CD14-positive monocyte (primary cell): ENCODE measurements around the gene THSD4. TPM values are rescaled to one million over a fixed set of nuclear protein-coding genes. Genes with fewer than 3 reads are reported as not detected.

ENCODE experiments used
- DNase-seq, 3 donors: peaks; one replicate each; pipeline ENCODE4 v3.0.0-alpha.2; 2011 to 2022
- H2AFZ ChIP-seq: 2 replicates; pipeline ENCODE4 v1.6.0; 2012; ENCODE audit warnings: mild to moderate bottlenecking, low read depth, low read length, inconsistent platforms; ENCODE audit not compliant: insufficient read depth, poor library complexity, severe bottlenecking
- H3K27ac ChIP-seq, 2 donors: 1 replicate in 1 of 2; 2 replicates in 1 of 2; pipeline ENCODE4 v1.5.1; 2012 to 2013; ENCODE audit warnings: low read length in 2 of 2, control low read depth in 1 of 2, inconsistent platforms in 1 of 2, low read depth in 1 of 2, mild to moderate bottlenecking in 1 of 2
- H3K27me3 ChIP-seq, 2 donors: one replicate each; pipeline versions ENCODE4 v1.6.0 to v1.6.1; 2011 to 2013; ENCODE audit warnings: low read length in 2 of 2; ENCODE audit not compliant: control insufficient read depth in 2 of 2, insufficient read depth in 2 of 2
- H3K36me3 ChIP-seq, 2 donors: replicated peaks in 1 of 2; 1 replicate in 1 of 2; 2 replicates in 1 of 2; pipeline versions ENCODE4 v1.5.1 to v1.6.1; 2012 to 2013; ENCODE audit warnings: low read length in 2 of 2, control low read depth in 1 of 2, inconsistent platforms in 1 of 2, mild to moderate bottlenecking in 1 of 2; ENCODE audit not compliant: insufficient read depth in 2 of 2, control insufficient read depth in 1 of 2
- H3K4me1 ChIP-seq, 2 donors: 1 replicate in 1 of 2; 2 replicates in 1 of 2; pipeline versions ENCODE4 v1.5.1 to v1.6.1; 2012 to 2013; ENCODE audit warnings: low read length in 2 of 2, control low read depth in 1 of 2, inconsistent platforms in 1 of 2, mild to moderate bottlenecking in 1 of 2, moderate library complexity in 1 of 2; ENCODE audit not compliant: insufficient read depth in 2 of 2, control insufficient read depth in 1 of 2
- H3K4me2 ChIP-seq: replicated peaks from 2 replicates; pipeline ENCODE3; 2012; ENCODE audit warnings: low read length, moderate library complexity, mild to moderate bottlenecking; ENCODE audit not compliant: poor library complexity, severe bottlenecking; ENCODE audit errors: extremely low read depth
- H3K4me3 ChIP-seq, 3 experiments: fragments of 200-600 bp in 1 of 3; sonication (generic) in 1 of 3; replicated peaks in 1 of 3; 1 replicate in 2 of 3; 2 replicates in 1 of 3; pipeline ENCODE4 v1.5.1; 2011 to 2013; ENCODE audit warnings: low read length in 3 of 3, mild to moderate bottlenecking in 3 of 3, control low read depth in 2 of 3, low read depth in 2 of 3, inconsistent platforms in 1 of 3, moderate library complexity in 1 of 3
- H3K79me2 ChIP-seq: 2 replicates; pipeline ENCODE4 v1.6.0; 2012; ENCODE audit warnings: mild to moderate bottlenecking, control low read depth, inconsistent platforms, low read length, moderate library complexity; ENCODE audit not compliant: insufficient read depth
- H3K9ac ChIP-seq: 2 replicates; pipeline ENCODE4 v1.6.0; 2017; ENCODE audit warnings: low read length, mild to moderate bottlenecking; ENCODE audit not compliant: insufficient read depth, poor library complexity, severe bottlenecking
- H3K9me3 ChIP-seq, 2 donors: replicated peaks in 1 of 2; 1 replicate in 1 of 2; 2 replicates in 1 of 2; pipeline versions ENCODE4 v1.5.1 to v1.6.1; 2012 to 2013; ENCODE audit warnings: low read length in 2 of 2, control low read depth in 1 of 2; ENCODE audit not compliant: control insufficient read depth in 1 of 2, insufficient read depth in 1 of 2
- H4K20me1 ChIP-seq: 2 replicates; pipeline ENCODE4 v1.6.0; 2012; ENCODE audit warnings: mild to moderate bottlenecking, low read length, control low read depth, moderate library complexity; ENCODE audit not compliant: insufficient read depth
- H3K27ac Mint-ChIP-seq, 7 donors: one replicate each; pipeline ENCODE4 v1.8.0; 2020; ENCODE audit warnings: mild to moderate bottlenecking in 7 of 7, mixed read lengths in 7 of 7, moderate library complexity in 6 of 7, inconsistent platforms in 2 of 7
- H3K27me3 Mint-ChIP-seq, 3 donors: one replicate each; pipeline ENCODE4 v1.8.0; 2021 to 2022; ENCODE audit warnings: low read depth in 3 of 3, mild to moderate bottlenecking in 3 of 3, mixed read lengths in 3 of 3, moderate library complexity in 3 of 3, inconsistent platforms in 1 of 3
- H3K36me3 Mint-ChIP-seq, 2 donors: one replicate each; pipeline ENCODE4 v1.8.0; 2020; ENCODE audit warnings: mixed read lengths in 2 of 2, inconsistent platforms in 1 of 2, mild to moderate bottlenecking in 1 of 2
- H3K4me1 Mint-ChIP-seq: one replicate; pipeline ENCODE4 v1.8.0; 2020; ENCODE audit warnings: mild to moderate bottlenecking, mixed read lengths
- H3K4me3 Mint-ChIP-seq, 2 donors: one replicate each; pipeline ENCODE4 v1.8.0; 2020; ENCODE audit warnings: mild to moderate bottlenecking in 2 of 2, mixed read lengths in 2 of 2, moderate library complexity in 1 of 2
- H3K9me3 Mint-ChIP-seq, 7 donors: one replicate each; pipeline ENCODE4 v1.8.0; 2020 to 2022; ENCODE audit warnings: mixed read lengths in 7 of 7, mild to moderate bottlenecking in 6 of 7, moderate library complexity in 6 of 7, inconsistent platforms in 2 of 7
- CTCF ChIP-seq: fragments of 200-600 bp; IDR thresholded peaks from one replicate; pipeline ENCODE4 v1.8.0; 2022; ENCODE audit warnings: antibody characterized with exemption, mild to moderate bottlenecking
- WGBS: methylation state at CpG from one replicate; pipeline ENCODE4 v1.1.5; 2013; ENCODE audit warnings: missing lambda C conversion rate; ENCODE audit not compliant: insufficient coverage; 5-methylcytosine and 5-hydroxymethylcytosine counted together
- intact Hi-C, 2 donors: fragments of 100-400 bp; cut with micrococcal nuclease; formaldehyde crosslinking; loops; one replicate each; pipeline versions ENCODE4 v1.15.0 to v1.15.1; 2023
- polyA plus RNA-seq, 3 donors: library from polyadenylated mRNA; depleted of rRNA in 1 of 3; unstranded in 2 of 3; stranded (reverse) in 1 of 3; fragments of 300-500 nt in 2 of 3; fragments of >200 nt in 1 of 3; fragmentation: Illumina TruSeq in 2 of 3; gene quantifications; 1 replicate in 2 of 3; 2 replicates in 1 of 3; pipeline ENCODE4 v1.2.3, GENCODE V29; 2012 to 2021

THSD4 gene
- polyA plus RNA-seq, 3 donors: not detected

DNA sequence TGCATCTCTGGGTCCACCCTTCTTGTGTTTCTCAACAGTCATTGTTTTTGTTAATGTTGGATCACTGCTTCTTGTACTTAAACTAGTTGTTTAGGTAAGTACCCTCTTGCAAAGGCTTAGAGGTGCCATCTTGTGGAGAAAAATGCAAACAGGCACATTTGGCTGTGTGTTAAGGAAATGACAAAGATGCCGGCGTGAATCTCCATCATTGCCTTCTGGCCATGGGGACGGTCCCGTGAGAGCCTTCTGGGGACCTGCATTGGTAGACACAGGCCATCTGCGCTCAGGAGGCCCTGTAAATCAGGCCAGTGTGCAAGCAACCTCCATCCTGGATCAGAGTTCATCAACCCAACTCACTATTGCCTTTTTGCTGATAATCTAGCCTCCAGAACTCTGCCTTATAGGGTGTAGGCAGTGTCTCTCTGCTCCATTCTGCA, 536.5 kb downstream of the THSD4 start:
- 19% methylated on average over 5 of the region's 5 CpGs for WGBS
- no peak overlapping the region for H3K4me2 ChIP-seq
- peaks cover 4 to 6% (median 6%) of the 10 kb centered on the region in 3 donors for H3K27me3 Mint-ChIP-seq
- no peak for TF ChIP-seq CTCF
- no peak overlapping the region for H3K27ac ChIP-seq
- H3K9me3 ChIP-seq: no peaks in the 10 kb centered on the region
- DNase-seq: no peak
- H4K20me1 ChIP-seq: no peaks in the 10 kb centered on the region
- H3K4me1 ChIP-seq: no peaks in the 10 kb centered on the region
- H3K4me3 Mint-ChIP-seq: no peak overlapping the region
- H3K4me3 ChIP-seq: no peak overlapping the region
- H3K9me3 Mint-ChIP-seq: peaks cover 0 to 2% (median 0%) of the 10 kb centered on the region in 7 donors
- intact Hi-C loops: no loop called here
- H3K4me1 Mint-ChIP-seq: no peaks in the 10 kb centered on the region
- H3K36me3 ChIP-seq: no peaks in the 10 kb centered on the region
- no peak overlapping the region for H3K27ac Mint-ChIP-seq
- H3K36me3 Mint-ChIP-seq: no peaks in the 10 kb centered on the region
- H2AFZ ChIP-seq: no peak overlapping the region
- no peaks in the 10 kb centered on the region for H3K79me2 ChIP-seq
- H3K27me3 ChIP-seq: no peaks in the 10 kb centered on the region
- no peak overlapping the region for H3K9ac ChIP-seq

GRCh38 chr15:71654042-71654719, 538.9 kb downstream of the THSD4 start:
- no peaks in the 10 kb centered on the region for H3K36me3 Mint-ChIP-seq
- no peak overlapping the region for H3K27ac Mint-ChIP-seq
- H3K27me3 Mint-ChIP-seq: peaks cover 4 to 8% (median 6%) of the 10 kb centered on the region in 3 donors
- H4K20me1 ChIP-seq: no peaks in the 10 kb centered on the region
- intact Hi-C loops: no loop called here
- H3K27ac ChIP-seq: no peak overlapping the region
- H3K4me3 ChIP-seq: no peak overlapping the region
- H3K4me2 ChIP-seq: no peak overlapping the region
- H3K36me3 ChIP-seq: no peaks in the 10 kb centered on the region
- TF ChIP-seq CTCF: no peak
- H2AFZ ChIP-seq: no peak overlapping the region
- no peak for DNase-seq
- H3K4me1 Mint-ChIP-seq: no peaks in the 10 kb centered on the region
- WGBS: no CpG with 5 or more reads among the region's 8 CpGs
- peaks cover 0 to 2% (median 0%) of the 10 kb centered on the region in 7 donors for H3K9me3 Mint-ChIP-seq
- H3K4me3 Mint-ChIP-seq: no peak overlapping the region
- no peak overlapping the region for H3K9ac ChIP-seq
- no peaks in the 10 kb centered on the region for H3K4me1 ChIP-seq
- H3K9me3 ChIP-seq: no peaks in the 10 kb centered on the region
- no peaks in the 10 kb centered on the region for H3K27me3 ChIP-seq
- H3K79me2 ChIP-seq: no peaks in the 10 kb centered on the region
